Upper lobe of right lung (tissue), 1 donor: ENCODE results near the gene SOAT2. TPM values are rescaled to one million over a fixed set of nuclear protein-coding genes. Genes with fewer than 3 reads are reported as not detected.
A peak's percentile ranks its signal among the peaks of the same experiment; 100 is the strongest.

Source experiments
- ATAC-seq: fragments of 200-7000 bp; cut with Tn5 transposase; one replicate; pipeline ENCODE4 v1.9.1; 2020; ENCODE audit warnings: mild to moderate bottlenecking, moderate library complexity
- DNase-seq: peaks from one replicate; pipeline ENCODE4 v3.0.0-alpha.2; 2020
- H3K27ac ChIP-seq: fragments of 200-600 bp; one replicate; pipeline ENCODE4 v1.8.0; 2022
- H3K27me3 ChIP-seq: fragments of 200-600 bp; one replicate; pipeline ENCODE4 v1.8.0; 2022; ENCODE audit warnings: mild to moderate bottlenecking
- H3K36me3 ChIP-seq: fragments of 200-600 bp; one replicate; pipeline ENCODE4 v1.8.0; 2022
- H3K4me1 ChIP-seq: fragments of 200-600 bp; one replicate; pipeline ENCODE4 v1.8.0; 2022
- H3K4me3 ChIP-seq: fragments of 200-600 bp; one replicate; pipeline ENCODE4 v1.8.0; 2022; ENCODE audit warnings: mild to moderate bottlenecking
- H3K9me3 ChIP-seq: fragments of 200-600 bp; one replicate; pipeline ENCODE4 v1.8.0; 2022
- intact Hi-C: fragments of 100-400 bp; cut with DNase I; formaldehyde crosslinking; loops from one replicate; pipeline ENCODE4 v1.11.0; 2022
- total RNA-seq: library from RNA; stranded (reverse); fragmentation: NEBNext Ultra II Directional; extraction: Animal tissue kit (Norgen Biotek cat#: 25700); gene quantifications from one replicate; pipeline ENCODE4 v1.2.1, GENCODE V29; 2021
- TF ChIP-seq, protein P1 (sequence below): fragments of 200-600 bp; IDR thresholded peaks from one replicate; pipeline ENCODE4 v1.8.0; 2022; ENCODE audit warnings: antibody characterized with exemption
- donor health status: DM: no; HTN: yes; CAD: no; lungs with severe emphysema.

SOAT2 gene
- total RNA-seq, 1 donor from 2014 or later = not detected

DNA sequence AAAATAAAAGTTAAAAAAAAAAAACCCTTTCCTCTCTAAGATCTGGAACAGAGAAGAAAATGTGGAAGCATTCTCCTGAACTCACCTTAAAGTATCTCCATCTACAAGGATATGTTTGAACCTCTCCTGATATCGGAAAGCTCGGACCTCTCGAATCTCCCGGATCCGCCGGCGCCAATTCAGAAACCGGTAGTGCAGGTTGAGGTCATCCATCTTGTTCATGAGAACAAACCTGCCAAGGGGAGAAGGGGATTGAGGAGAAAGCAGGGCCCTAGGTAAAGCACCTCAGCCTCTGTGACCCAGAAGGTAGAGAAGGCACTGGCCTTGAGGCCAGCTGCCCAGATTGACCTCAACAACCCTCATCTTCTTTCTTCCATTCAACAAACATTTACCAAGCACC is 26.3 kb upstream of the SOAT2 start:
- ATAC-seq (no peak), DNase-seq (peak; percentile 71)
- Histone ChIP-seq H3K27me3 (no peaks in the 10 kb centered on the region), H3K36me3 (peaks cover 33% of the 10 kb centered on the region), H3K27ac (peak overlapping the region; percentile 11), H3K4me1 (peaks cover 36% of the 10 kb centered on the region), H3K9me3 (no peaks in the 10 kb centered on the region), H3K4me3 (no peak overlapping the region)
- TF ChIP-seq, protein P1, sequence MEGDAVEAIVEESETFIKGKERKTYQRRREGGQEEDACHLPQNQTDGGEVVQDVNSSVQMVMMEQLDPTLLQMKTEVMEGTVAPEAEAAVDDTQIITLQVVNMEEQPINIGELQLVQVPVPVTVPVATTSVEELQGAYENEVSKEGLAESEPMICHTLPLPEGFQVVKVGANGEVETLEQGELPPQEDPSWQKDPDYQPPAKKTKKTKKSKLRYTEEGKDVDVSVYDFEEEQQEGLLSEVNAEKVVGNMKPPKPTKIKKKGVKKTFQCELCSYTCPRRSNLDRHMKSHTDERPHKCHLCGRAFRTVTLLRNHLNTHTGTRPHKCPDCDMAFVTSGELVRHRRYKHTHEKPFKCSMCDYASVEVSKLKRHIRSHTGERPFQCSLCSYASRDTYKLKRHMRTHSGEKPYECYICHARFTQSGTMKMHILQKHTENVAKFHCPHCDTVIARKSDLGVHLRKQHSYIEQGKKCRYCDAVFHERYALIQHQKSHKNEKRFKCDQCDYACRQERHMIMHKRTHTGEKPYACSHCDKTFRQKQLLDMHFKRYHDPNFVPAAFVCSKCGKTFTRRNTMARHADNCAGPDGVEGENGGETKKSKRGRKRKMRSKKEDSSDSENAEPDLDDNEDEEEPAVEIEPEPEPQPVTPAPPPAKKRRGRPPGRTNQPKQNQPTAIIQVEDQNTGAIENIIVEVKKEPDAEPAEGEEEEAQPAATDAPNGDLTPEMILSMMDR = no peak
- intact Hi-C loops = no loop called here

GRCh38 chr12:53078425-53079225 is 24.7 kb upstream of the SOAT2 start:
- Histone ChIP-seq H3K9me3 (no peaks in the 10 kb centered on the region), H3K27ac (peak overlapping the region; percentile 96), H3K36me3 (peaks cover 33% of the 10 kb centered on the region), H3K4me3 (peak overlapping the region; percentile 91), H3K27me3 (no peaks in the 10 kb centered on the region), H3K4me1 (peaks cover 22% of the 10 kb centered on the region)
- ATAC-seq (peak; percentile 1), DNase-seq (no peak)
- TF ChIP-seq, protein P1 = no peak
- intact Hi-C loops = no loop called here

GRCh38 chr12:53079226-53080117 is 23.8 kb upstream of the SOAT2 start, which contains the start of gene SPRYD3:
Gene SPRYD3, minus strand, starts transcription at chr12:53079390. Its CDS starts 57 bp downstream, at chr12:53079333.
- intact Hi-C loops = no loop called here
- DNase-seq (peak; percentile 98), ATAC-seq (peak; percentile 99)
- no peaks in the 10 kb centered on the region for H3K27me3 ChIP-seq
- peaks cover 28% of the 10 kb centered on the region for H3K36me3 ChIP-seq
- H3K4me3 ChIP-seq = peak within 1 kb of the TSS; percentile 91
- H3K9me3 ChIP-seq = no peaks in the 10 kb centered on the region
- peak within 1 kb of the TSS; percentile 96 for H3K27ac ChIP-seq
- peaks cover 17% of the 10 kb centered on the region for H3K4me1 ChIP-seq
- TF ChIP-seq, protein P1 = no peak

GRCh38 chr12:53082637-53083175 is 20.6 kb upstream of the SOAT2 start:
- Histone ChIP-seq H3K27me3 (no peaks in the 10 kb centered on the region), H3K27ac (no peak overlapping the region), H3K36me3 (no peaks in the 10 kb centered on the region), H3K4me3 (no peak overlapping the region), H3K4me1 (peaks cover 11% of the 10 kb centered on the region), H3K9me3 (no peaks in the 10 kb centered on the region)
- TF ChIP-seq, protein P1 = no peak
- ATAC-seq = no peak
- intact Hi-C loops = no loop called here
- no peak for DNase-seq

GRCh38 chr12:53086361-53086760 is 16.9 kb upstream of the SOAT2 start:
- no peak for ATAC-seq

More at GRCh38 chr12:53086361-53086760, 16.9 kb upstream of the SOAT2 start:
- intact Hi-C loops = no loop called here
- Histone ChIP-seq H3K27me3 (no peaks in the 10 kb centered on the region), H3K36me3 (no peaks in the 10 kb centered on the region), H3K27ac (no peak overlapping the region), H3K9me3 (no peaks in the 10 kb centered on the region), H3K4me3 (no peak overlapping the region), H3K4me1 (no peaks in the 10 kb centered on the region)
- TF ChIP-seq, protein P1 = no peak
- DNase-seq = no peak
